Measurements from ENCODE around the gene KLHL41. TPM values are rescaled to one million over a fixed set of nuclear protein-coding genes. Genes with fewer than 3 reads are reported as not detected.
"Not testable (repeated sequence)": the region's sequence is repeated elsewhere in the genome, so short reads cannot be mapped to it uniquely, and the experiment has no call there.

The KLHL41 gene
- total RNA-seq, 4 donors from 2014 or later = 0.99 to 2.9 (median 1.9) TPM

DNA sequence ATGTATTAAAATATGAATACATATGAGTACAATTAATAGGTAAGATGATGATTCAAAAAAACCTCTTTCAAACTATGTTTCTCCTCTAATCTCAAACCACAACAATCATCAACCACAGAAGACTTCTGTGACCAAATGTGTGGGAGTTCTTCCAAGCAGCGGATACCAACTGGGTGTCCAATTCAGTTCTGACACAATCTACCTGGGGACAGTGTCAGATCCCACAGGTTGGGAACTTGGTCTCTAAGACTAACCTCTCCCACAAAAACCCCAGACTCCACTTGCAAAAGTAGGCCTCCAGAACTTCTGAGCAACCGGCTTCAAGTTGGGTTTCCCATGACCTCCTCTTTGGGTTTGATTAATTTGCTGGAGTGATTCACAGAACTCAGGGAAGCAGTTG is 37.3 kb downstream of the KLHL41 start:
- peaks cover 13 to 59% (median 32%) of the 10 kb centered on the region in 4 donors for H3K36me3 ChIP-seq
- no peaks in the 10 kb centered on the region for H3K27me3 ChIP-seq
- TF ChIP-seq POLR2A (IDR thresholded peaks at IDR 0.05; ENCODE audit: low read depth) = no peak
- TF ChIP-seq, protein P1, sequence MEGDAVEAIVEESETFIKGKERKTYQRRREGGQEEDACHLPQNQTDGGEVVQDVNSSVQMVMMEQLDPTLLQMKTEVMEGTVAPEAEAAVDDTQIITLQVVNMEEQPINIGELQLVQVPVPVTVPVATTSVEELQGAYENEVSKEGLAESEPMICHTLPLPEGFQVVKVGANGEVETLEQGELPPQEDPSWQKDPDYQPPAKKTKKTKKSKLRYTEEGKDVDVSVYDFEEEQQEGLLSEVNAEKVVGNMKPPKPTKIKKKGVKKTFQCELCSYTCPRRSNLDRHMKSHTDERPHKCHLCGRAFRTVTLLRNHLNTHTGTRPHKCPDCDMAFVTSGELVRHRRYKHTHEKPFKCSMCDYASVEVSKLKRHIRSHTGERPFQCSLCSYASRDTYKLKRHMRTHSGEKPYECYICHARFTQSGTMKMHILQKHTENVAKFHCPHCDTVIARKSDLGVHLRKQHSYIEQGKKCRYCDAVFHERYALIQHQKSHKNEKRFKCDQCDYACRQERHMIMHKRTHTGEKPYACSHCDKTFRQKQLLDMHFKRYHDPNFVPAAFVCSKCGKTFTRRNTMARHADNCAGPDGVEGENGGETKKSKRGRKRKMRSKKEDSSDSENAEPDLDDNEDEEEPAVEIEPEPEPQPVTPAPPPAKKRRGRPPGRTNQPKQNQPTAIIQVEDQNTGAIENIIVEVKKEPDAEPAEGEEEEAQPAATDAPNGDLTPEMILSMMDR (IDR thresholded peaks at IDR 0.05) = no peak
- TF ChIP-seq EP300 (IDR thresholded peaks at IDR 0.05) = no peak
- TF ChIP-seq POLR2AphosphoS5 (IDR thresholded peaks at IDR 0.05) = no peak
- H3K27ac ChIP-seq (replicated peaks in 1 of 4) = no peak overlapping the region
- no peaks in the 10 kb centered on the region for H3K9me3 ChIP-seq
- H3K4me1 ChIP-seq = no peaks in the 10 kb centered on the region
- 94% methylated on average over 2 of the region's 2 CpGs for WGBS
- no peak for DNase-seq (ENCODE audit: extremely low spot score)
- H3K4me3 ChIP-seq = no peak overlapping the region
- intact Hi-C loops (cut with DNase I) = no loop called here

DNA sequence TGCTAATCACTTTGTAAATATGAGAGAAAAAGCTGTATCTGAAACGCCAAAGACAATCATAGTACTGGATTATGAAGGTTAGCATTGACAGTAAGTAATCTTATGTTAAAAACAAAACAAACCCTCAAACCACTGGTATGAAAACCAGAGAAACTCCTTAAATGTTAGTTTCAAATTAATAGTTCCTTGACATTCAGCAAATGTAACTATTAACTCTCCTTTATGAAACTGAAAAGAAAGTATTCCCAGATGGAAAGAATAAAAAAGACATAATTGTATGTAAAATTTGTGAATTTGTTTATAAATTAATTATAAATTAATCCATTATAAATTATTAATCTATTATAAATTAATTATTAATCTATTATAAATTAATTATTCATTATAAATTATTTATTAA is 51.9 kb downstream of the KLHL41 start:
- Histone ChIP-seq H3K36me3 (peaks cover 7 to 47% (median 18%) of the 10 kb centered on the region in 4 donors), H3K27me3 (no peaks in the 10 kb centered on the region), H3K4me1 (no peaks in the 10 kb centered on the region), H3K9me3 (no peaks in the 10 kb centered on the region), H3K27ac (replicated peaks in 1 of 4) (no peak overlapping the region), H3K4me3 (no peak overlapping the region)
- WGBS = 94% methylated on average over 1 of the region's 1 CpG
- intact Hi-C loops (cut with DNase I) = no loop called here
- TF ChIP-seq POLR2AphosphoS5 (IDR thresholded peaks at IDR 0.05) (no peak), EP300 (IDR thresholded peaks at IDR 0.05) (no peak), POLR2A (IDR thresholded peaks at IDR 0.05; ENCODE audit: low read depth) (no peak)
- TF ChIP-seq, protein P1 (IDR thresholded peaks at IDR 0.05) = no peak
- DNase-seq (ENCODE audit: extremely low spot score) = no peak

DNA sequence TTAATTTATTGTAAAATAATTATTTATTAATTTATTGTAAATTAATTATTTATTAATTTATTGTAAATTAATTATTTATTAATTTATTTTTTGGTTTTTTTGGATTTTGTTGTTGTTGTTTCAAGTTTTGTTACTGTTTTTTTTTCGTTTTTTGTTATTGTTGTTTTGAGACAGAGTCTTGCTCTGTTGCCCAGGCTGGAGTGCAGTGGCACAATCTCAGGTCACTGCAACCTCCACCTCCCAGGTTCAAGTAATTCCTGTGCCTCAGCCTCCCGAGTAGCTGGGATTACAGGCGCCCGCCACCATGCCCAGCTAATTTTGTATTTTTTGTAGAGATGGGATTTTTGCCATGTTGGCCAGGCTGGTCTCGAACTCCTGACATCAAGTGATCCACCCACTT is 52.6 kb downstream of the KLHL41 start:
- intact Hi-C loops (cut with DNase I); H3K4me1 ChIP-seq; DNase-seq (ENCODE audit: extremely low spot score); H3K27me3 ChIP-seq; H3K9me3 ChIP-seq; H3K4me3 ChIP-seq; H3K27ac ChIP-seq (replicated peaks in 1 of 4): not testable (repeated sequence)
- 86% methylated on average over 5 of the region's 5 CpGs for WGBS
- peaks cover 6 to 40% (median 13%) of the 10 kb centered on the region in 4 donors for H3K36me3 ChIP-seq

DNA sequence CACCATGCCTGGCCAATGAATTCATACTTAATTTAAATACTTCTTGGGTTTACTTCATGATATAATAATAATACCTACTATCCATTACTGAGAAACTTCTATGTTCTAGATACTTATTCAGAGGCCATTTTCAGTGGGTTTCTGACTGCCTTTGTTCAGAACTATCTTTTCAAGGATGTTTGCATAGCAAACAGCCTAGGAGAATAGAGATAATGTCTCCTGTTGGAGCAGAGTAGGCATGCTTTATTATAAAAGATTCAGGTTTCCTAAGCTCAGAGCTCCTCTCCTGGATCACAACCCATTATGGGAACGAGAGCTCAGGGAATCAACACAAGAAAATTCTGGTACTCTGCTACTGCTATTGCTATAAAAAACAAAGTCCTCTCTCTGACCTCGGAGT is 53.0 kb downstream of the KLHL41 start:
- no peaks in the 10 kb centered on the region for H3K4me1 ChIP-seq
- WGBS = 92% methylated on average over 2 of the region's 2 CpGs
- TF ChIP-seq, protein P1 (IDR thresholded peaks at IDR 0.05) = no peak
- TF ChIP-seq POLR2A (IDR thresholded peaks at IDR 0.05; ENCODE audit: low read depth) (no peak), POLR2AphosphoS5 (IDR thresholded peaks at IDR 0.05) (no peak), EP300 (IDR thresholded peaks at IDR 0.05) (no peak)
- no peak overlapping the region for H3K27ac ChIP-seq (replicated peaks in 1 of 4)
- intact Hi-C loops (cut with DNase I) = no loop called here
- no peaks in the 10 kb centered on the region for H3K27me3 ChIP-seq
- no peak for DNase-seq (ENCODE audit: extremely low spot score)
- no peaks in the 10 kb centered on the region for H3K9me3 ChIP-seq
- H3K36me3 ChIP-seq = peaks cover 6 to 38% (median 13%) of the 10 kb centered on the region in 4 donors
- no peak overlapping the region for H3K4me3 ChIP-seq

DNA sequence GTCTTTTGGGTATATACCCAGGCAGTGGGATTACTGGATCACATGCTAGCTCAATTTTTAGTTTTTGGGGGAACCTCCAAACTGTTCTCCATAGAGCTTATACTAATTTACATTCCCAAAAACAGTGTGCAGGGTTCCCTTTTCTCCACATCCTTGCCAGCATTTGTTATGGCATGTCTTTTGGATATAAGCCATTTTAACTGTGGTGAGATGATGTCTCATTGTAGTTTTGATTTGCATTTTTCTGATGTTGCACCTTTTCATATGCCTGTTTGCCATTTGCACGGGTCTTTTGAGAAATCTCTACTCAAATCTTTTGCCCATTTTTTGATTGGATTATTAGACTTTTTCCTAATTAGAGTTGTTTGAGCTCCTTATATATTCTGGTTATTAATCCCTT is 56.2 kb downstream of the KLHL41 start:
- no peaks in the 10 kb centered on the region for H3K9me3 ChIP-seq
- WGBS = 88% methylated on average over 1 of the region's 1 CpG
- intact Hi-C loops (cut with DNase I) = no loop called here
- peaks cover 0 to 13% (median 4%) of the 10 kb centered on the region in 4 donors for H3K36me3 ChIP-seq
- DNase-seq (ENCODE audit: extremely low spot score) = no peak
- H3K27me3 ChIP-seq = no peaks in the 10 kb centered on the region
- no peak overlapping the region for H3K4me3 ChIP-seq
- peaks cover 0 to 3% (median 0%) of the 10 kb centered on the region in 4 donors for H3K4me1 ChIP-seq
- no peak overlapping the region for H3K27ac ChIP-seq (replicated peaks in 1 of 4)
- TF ChIP-seq POLR2A (IDR thresholded peaks at IDR 0.05; ENCODE audit: low read depth) = no peak
- no peak for TF ChIP-seq EP300 (IDR thresholded peaks at IDR 0.05)
- TF ChIP-seq POLR2AphosphoS5 (IDR thresholded peaks at IDR 0.05) = no peak

DNA sequence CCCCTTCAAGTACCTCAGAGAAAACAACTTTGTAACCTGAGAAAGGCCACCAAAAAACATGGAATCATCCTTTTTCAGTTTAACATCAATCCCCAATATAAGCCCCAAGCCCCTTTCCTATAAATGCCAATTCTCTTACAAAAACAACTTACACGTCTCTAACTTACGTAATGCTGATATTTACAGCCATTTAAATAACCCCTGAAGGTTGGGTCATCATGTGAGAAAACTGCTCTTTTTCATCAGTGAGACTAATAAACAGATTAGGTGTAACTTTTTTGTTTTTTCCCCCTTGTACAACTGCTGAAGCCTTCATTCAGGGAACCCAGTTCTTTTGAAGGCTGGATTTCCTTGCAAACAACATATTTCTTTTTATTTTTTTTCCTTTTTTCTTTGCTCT is 60.4 kb downstream of the KLHL41 start:
- peaks cover 0 to 7% (median 0%) of the 10 kb centered on the region in 4 donors for H3K36me3 ChIP-seq
- H3K9me3 ChIP-seq = no peaks in the 10 kb centered on the region
- no peaks in the 10 kb centered on the region for H3K27me3 ChIP-seq
- intact Hi-C loops (cut with DNase I) = no loop called here
- no peak overlapping the region for H3K27ac ChIP-seq (replicated peaks in 1 of 4)
- peaks cover 0 to 26% (median 16%) of the 10 kb centered on the region in 4 donors for H3K4me1 ChIP-seq
- TF ChIP-seq, protein P1 (IDR thresholded peaks at IDR 0.05) = no peak
- TF ChIP-seq EP300 (IDR thresholded peaks at IDR 0.05) (no peak), POLR2AphosphoS5 (IDR thresholded peaks at IDR 0.05) (no peak), POLR2A (IDR thresholded peaks at IDR 0.05; ENCODE audit: low read depth) (no peak)
- no peak overlapping the region for H3K4me3 ChIP-seq
- WGBS = 92% methylated on average over 2 of the region's 2 CpGs
- DNase-seq (ENCODE audit: extremely low spot score) = no peak

DNA sequence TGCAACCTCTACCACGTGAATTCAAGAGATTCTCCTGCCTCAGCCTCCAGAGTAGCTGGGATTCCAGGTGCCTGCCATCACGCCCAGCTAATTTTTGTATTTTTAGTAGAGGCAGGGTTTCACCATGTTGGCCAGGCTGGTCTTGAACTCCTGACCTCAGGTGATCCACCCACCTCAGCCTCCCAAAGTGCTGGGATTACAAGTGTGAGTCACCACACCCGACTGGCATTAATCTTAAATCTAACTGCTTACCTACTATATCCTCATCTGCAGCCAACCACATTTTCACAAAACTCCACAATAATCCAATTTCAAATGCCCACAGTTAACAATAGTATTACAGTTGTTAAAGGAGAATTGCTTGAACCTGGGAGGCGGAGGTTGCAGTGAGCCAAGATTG is 61.2 kb downstream of the KLHL41 start:
- peaks cover 0 to 26% (median 16%) of the 10 kb centered on the region in 4 donors for H3K4me1 ChIP-seq
- H3K4me3 ChIP-seq; H3K36me3 ChIP-seq; intact Hi-C loops (cut with DNase I); DNase-seq (ENCODE audit: extremely low spot score); H3K27me3 ChIP-seq; H3K9me3 ChIP-seq; H3K27ac ChIP-seq (replicated peaks in 1 of 4): not testable (repeated sequence)
- 91% methylated on average over 4 of the region's 4 CpGs for WGBS
